ENCODE data around the gene XYLT1.

XYLT1 gene

GRCh38 chr16:17258077-17258599 is 212.6 kb downstream of the XYLT1 start:
- DNase-seq (no peak), ATAC-seq (no peak)

GRCh38 chr16:17257426-17258023 is 213.2 kb downstream of the XYLT1 start:
- DNase-seq = no peak
- no peak for ATAC-seq

GRCh38 chr16:17252701-17253100 is 218.1 kb downstream of the XYLT1 start:
- DNase-seq (no peak), ATAC-seq (no peak)

- DNase-seq (no peak), ATAC-seq (no peak)
Measured at GRCh38 chr16:17252064-17252463, 218.7 kb downstream of the XYLT1 start.

GRCh38 chr16:17251496-17251895 is 219.3 kb downstream of the XYLT1 start:
- no peak for DNase-seq

GRCh38 chr16:17246974-17247732 is 223.6 kb downstream of the XYLT1 start:
- ATAC-seq (no peak), DNase-seq (no peak)

More at GRCh38 chr16:17251496-17251895, 219.3 kb downstream of the XYLT1 start:
- no peak for ATAC-seq

- DNase-seq (no peak), ATAC-seq (no peak)
Measured at GRCh38 chr16:17246268-17246885, 224.4 kb downstream of the XYLT1 start.

- no peak for DNase-seq
- ATAC-seq = no peak
Measured at GRCh38 chr16:17245776-17246175, 225.0 kb downstream of the XYLT1 start.

GRCh38 chr16:17244872-17245551 is 225.7 kb downstream of the XYLT1 start:
- ATAC-seq (no peak), DNase-seq (no peak)

- DNase-seq (no peak), ATAC-seq (no peak)
Measured at GRCh38 chr16:17241264-17241835, 229.4 kb downstream of the XYLT1 start.

GRCh38 chr16:17238285-17239028 is 232.3 kb downstream of the XYLT1 start:
- DNase-seq = peak; percentile 24
- ATAC-seq = peak; percentile 66

GRCh38 chr16:17237350-17237944 is 233.3 kb downstream of the XYLT1 start:
- ATAC-seq (no peak), DNase-seq (no peak)

- DNase-seq = no peak
- no peak for ATAC-seq
Measured at GRCh38 chr16:17235147-17235815, 235.5 kb downstream of the XYLT1 start.

GRCh38 chr16:17233318-17234002 is 237.3 kb downstream of the XYLT1 start:
- DNase-seq (no peak), ATAC-seq (no peak)

GRCh38 chr16:17232487-17232886 is 238.3 kb downstream of the XYLT1 start:
- ATAC-seq = no peak

GRCh38 chr16:17231972-17232371 is 238.8 kb downstream of the XYLT1 start:
- DNase-seq = no peak
- ATAC-seq = no peak

More at GRCh38 chr16:17232487-17232886, 238.3 kb downstream of the XYLT1 start:
- no peak for DNase-seq

GRCh38 chr16:17230932-17231581 is 239.7 kb downstream of the XYLT1 start:
- DNase-seq (no peak), ATAC-seq (no peak)

GRCh38 chr16:17229766-17230165 is 241.0 kb downstream of the XYLT1 start:
- ATAC-seq (no peak), DNase-seq (no peak)

GRCh38 chr16:17229131-17229530 is 241.6 kb downstream of the XYLT1 start:
- no peak for ATAC-seq
- no peak for DNase-seq
